Midbrain (tissue), 1 donor: ENCODE results near the gene AP4B1.
"Not testable (repeated sequence)": the region's sequence is repeated elsewhere in the genome, so short reads cannot be mapped to it uniquely, and the experiment has no call there.

Source experiments
- DNase-seq: peaks from one replicate; lab custom pipeline; 2025; lab: John Stamatoyannopoulos, UW

The AP4B1 gene

GRCh38 chr1:113904674-113905434, at the start of gene AP4B1, which contains the start of gene DCLRE1B:
Gene AP4B1, minus strand, starts transcription at chr1:113904799. Its CDS starts 82 bp downstream, at chr1:113904717.
Gene DCLRE1B, plus strand, starts transcription at chr1:113905326. Its CDS starts 261 bp downstream, at chr1:113905587.
- peak; percentile 99 for DNase-seq

GRCh38 chr1:113951719-113952118, 47.1 kb upstream of the AP4B1 start:
- DNase-seq, result no peak

- DNase-seq, result no peak
These were observed 46.3 kb upstream of the AP4B1 start for GRCh38 chr1:113950908-113951307.

GRCh38 chr1:113949007-113949406, 44.4 kb upstream of the AP4B1 start:
- no peak for DNase-seq

GRCh38 chr1:113948151-113948550, 43.6 kb upstream of the AP4B1 start:
- not testable (repeated sequence) for DNase-seq

GRCh38 chr1:113947388-113948107, 42.9 kb upstream of the AP4B1 start:
- DNase-seq, result no peak

- DNase-seq, result peak; percentile 14
These were observed 42.2 kb upstream of the AP4B1 start for GRCh38 chr1:113946678-113947387.

GRCh38 chr1:113946112-113946511, 41.5 kb upstream of the AP4B1 start:
- DNase-seq, result no peak

GRCh38 chr1:113945329-113945728, 40.7 kb upstream of the AP4B1 start:
- no peak for DNase-seq

- no peak for DNase-seq
These were observed 38.6 kb upstream of the AP4B1 start for GRCh38 chr1:113943028-113943811.

- DNase-seq, result no peak
These were observed 37.9 kb upstream of the AP4B1 start for GRCh38 chr1:113942527-113942926.

GRCh38 chr1:113941245-113941559, 36.6 kb upstream of the AP4B1 start:
- no peak for DNase-seq

- DNase-seq, result no peak
These were observed 36.0 kb upstream of the AP4B1 start for GRCh38 chr1:113940365-113941244.

GRCh38 chr1:113938192-113938591, 33.6 kb upstream of the AP4B1 start:
- no peak for DNase-seq

- DNase-seq, result no peak
These were observed 32.5 kb upstream of the AP4B1 start for GRCh38 chr1:113937146-113937545.

- DNase-seq, result no peak
These were observed 31.4 kb upstream of the AP4B1 start for GRCh38 chr1:113935970-113936369.

- no peak for DNase-seq
These were observed 30.6 kb upstream of the AP4B1 start for GRCh38 chr1:113935176-113935575.

GRCh38 chr1:113934511-113935055, 30.0 kb upstream of the AP4B1 start:
- no peak for DNase-seq

- DNase-seq, result no peak
These were observed 29.4 kb upstream of the AP4B1 start for GRCh38 chr1:113934006-113934405.

GRCh38 chr1:113931451-113931851, 26.9 kb upstream of the AP4B1 start:
- DNase-seq, result no peak
